Osteocyte (in vitro differentiated cells): Measurements from ENCODE around the gene TRPC3. TPM values are rescaled to one million over a fixed set of nuclear protein-coding genes. Genes with fewer than 3 reads are reported as not detected.

Source experiments
- DNase-seq: peaks from one replicate; pipeline ENCODE4 v3.0.0; 2021; ENCODE audit warnings: mixed read lengths; ENCODE audit not compliant: unreplicated experiment; ENCODE audit errors: extremely low spot score
- H3K27ac Mint-ChIP-seq: one replicate; pipeline ENCODE4 v1.8.0; 2021; ENCODE audit warnings: mild to moderate bottlenecking, mixed read lengths; ENCODE audit not compliant: unreplicated experiment
- H3K27me3 Mint-ChIP-seq: one replicate; pipeline ENCODE4 v1.8.0; 2021; ENCODE audit warnings: mixed read lengths; ENCODE audit not compliant: unreplicated experiment
- H3K36me3 Mint-ChIP-seq: one replicate; pipeline ENCODE4 v1.8.0; 2021; ENCODE audit warnings: mixed read lengths; ENCODE audit not compliant: unreplicated experiment
- H3K4me1 Mint-ChIP-seq: one replicate; pipeline ENCODE4 v1.8.0; 2021; ENCODE audit warnings: mixed read lengths; ENCODE audit not compliant: unreplicated experiment
- H3K4me3 Mint-ChIP-seq: one replicate; pipeline ENCODE4 v1.8.0; 2021; ENCODE audit warnings: mild to moderate bottlenecking, moderate library complexity, mixed read lengths; ENCODE audit not compliant: unreplicated experiment
- H3K9me3 Mint-ChIP-seq: one replicate; pipeline ENCODE4 v1.8.0; 2021; ENCODE audit warnings: mixed read lengths; ENCODE audit not compliant: unreplicated experiment
- total RNA-seq: library from RNA; stranded (reverse); gene quantifications from 2 replicates; pipeline ENCODE4 v1.2.1, GENCODE V29; 2021
- TF ChIP-seq, protein P1 (sequence below): fragments of 200-600 bp; sonication (generic); IDR thresholded peaks from 2 replicates; pipeline ENCODE4 v1.5.0; 2021; ENCODE audit warnings: antibody characterized with exemption, mild to moderate bottlenecking, moderate library complexity

Gene TRPC3
- total RNA-seq, 1 donor from 2014 or later = 0.67 TPM

DNA sequence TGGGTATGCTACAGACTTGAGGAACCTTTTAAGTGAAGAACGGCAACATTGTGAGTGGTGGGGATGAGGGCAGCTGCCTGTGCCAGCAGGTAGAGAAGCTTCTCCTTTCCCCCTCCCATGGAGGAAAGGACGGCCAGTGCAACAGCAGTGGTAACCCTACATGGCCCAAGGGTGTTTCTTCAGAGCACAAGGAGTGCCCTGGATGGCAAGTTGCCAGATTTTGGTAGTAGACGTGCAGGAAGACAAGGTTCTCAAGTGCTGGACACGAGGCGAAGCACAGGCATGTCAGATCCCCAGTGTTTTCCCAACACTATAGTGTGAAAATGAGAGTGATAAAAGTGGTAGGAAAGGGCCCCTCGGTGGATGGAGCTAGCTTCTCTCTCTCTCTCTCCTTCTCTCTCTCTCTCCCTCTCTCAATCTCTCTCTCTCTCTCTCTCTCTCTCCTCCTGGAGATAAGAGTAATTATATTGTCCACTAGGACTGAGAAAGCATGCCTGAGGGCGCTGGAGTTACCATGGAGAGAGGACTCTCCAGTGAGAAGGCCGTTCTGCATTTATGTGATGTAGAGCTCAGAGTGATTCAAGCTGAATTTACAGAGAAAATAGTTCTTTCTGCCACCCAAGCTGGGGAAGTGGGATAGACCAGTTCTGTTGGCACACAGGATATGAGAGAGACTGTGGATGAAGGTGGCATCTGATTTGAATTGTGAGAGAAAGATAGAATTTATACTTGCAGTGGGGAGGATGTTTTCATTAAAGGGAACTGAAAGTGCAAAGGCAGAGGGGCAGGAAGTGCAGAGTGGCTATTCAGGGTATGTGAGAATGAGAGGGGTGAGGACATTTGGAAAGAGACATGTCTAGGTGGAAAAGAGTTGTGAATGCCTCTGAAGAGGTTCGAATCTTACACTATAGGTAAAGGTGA lies 25.7 kb upstream of the TRPC3 start:
- Mint-ChIP-seq H3K9me3 (no peaks in the 10 kb centered on the region), H3K4me1 (peaks cover 4% of the 10 kb centered on the region), H3K27me3 (peaks cover 48% of the 10 kb centered on the region), H3K4me3 (no peak overlapping the region), H3K27ac (no peak overlapping the region), H3K36me3 (no peaks in the 10 kb centered on the region)
- TF ChIP-seq, protein P1, sequence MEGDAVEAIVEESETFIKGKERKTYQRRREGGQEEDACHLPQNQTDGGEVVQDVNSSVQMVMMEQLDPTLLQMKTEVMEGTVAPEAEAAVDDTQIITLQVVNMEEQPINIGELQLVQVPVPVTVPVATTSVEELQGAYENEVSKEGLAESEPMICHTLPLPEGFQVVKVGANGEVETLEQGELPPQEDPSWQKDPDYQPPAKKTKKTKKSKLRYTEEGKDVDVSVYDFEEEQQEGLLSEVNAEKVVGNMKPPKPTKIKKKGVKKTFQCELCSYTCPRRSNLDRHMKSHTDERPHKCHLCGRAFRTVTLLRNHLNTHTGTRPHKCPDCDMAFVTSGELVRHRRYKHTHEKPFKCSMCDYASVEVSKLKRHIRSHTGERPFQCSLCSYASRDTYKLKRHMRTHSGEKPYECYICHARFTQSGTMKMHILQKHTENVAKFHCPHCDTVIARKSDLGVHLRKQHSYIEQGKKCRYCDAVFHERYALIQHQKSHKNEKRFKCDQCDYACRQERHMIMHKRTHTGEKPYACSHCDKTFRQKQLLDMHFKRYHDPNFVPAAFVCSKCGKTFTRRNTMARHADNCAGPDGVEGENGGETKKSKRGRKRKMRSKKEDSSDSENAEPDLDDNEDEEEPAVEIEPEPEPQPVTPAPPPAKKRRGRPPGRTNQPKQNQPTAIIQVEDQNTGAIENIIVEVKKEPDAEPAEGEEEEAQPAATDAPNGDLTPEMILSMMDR = no peak
- DNase-seq = no peak

DNA sequence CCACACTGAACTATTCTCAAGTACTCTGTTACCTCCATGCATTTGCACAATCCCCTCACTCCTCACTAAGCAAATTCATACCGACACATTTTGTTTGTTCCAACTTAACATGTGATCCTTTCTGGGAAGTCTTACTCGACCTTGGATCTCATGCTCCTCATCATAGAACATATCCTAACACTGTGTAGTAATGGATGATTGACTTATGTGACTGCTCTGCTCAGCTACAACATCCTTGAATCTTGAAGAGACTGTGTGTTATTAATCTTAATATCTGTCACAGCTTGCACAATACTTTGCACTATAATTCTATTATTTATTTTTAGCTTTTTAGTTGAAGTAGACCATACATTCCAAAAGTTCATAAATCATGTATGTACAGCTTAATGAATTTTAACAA lies 23.9 kb upstream of the TRPC3 start:
- peaks cover 50% of the 10 kb centered on the region for H3K27me3 Mint-ChIP-seq
- H3K4me1 Mint-ChIP-seq = peaks cover 4% of the 10 kb centered on the region
- no peak overlapping the region for H3K27ac Mint-ChIP-seq
- H3K9me3 Mint-ChIP-seq = no peaks in the 10 kb centered on the region
- H3K4me3 Mint-ChIP-seq = no peak overlapping the region
- H3K36me3 Mint-ChIP-seq = no peaks in the 10 kb centered on the region
- TF ChIP-seq, protein P1 = no peak
- DNase-seq = no peak

DNA sequence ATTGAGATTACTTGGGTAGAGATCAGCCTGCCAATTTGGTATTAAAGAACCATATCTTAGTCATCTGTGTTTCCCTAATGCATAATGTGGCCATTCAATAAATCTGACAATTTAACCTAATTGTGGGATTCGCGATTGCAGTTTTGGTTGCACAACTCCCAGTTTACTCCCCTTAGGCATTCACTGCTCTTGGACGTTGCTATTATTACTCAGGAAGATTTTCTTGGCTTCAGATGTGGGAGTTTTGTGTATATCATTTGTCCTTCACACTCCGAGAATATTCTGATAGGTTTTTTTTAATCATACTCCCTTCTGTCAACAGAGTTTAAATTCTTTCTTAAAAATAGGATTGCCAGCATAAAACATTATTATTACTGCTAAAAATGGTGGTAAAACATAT lies 22.0 kb upstream of the TRPC3 start:
- Mint-ChIP-seq H3K36me3 (no peaks in the 10 kb centered on the region), H3K27me3 (peaks cover 44% of the 10 kb centered on the region), H3K9me3 (no peaks in the 10 kb centered on the region), H3K4me1 (peaks cover 4% of the 10 kb centered on the region), H3K27ac (no peak overlapping the region), H3K4me3 (no peak overlapping the region)
- TF ChIP-seq, protein P1 = no peak
- DNase-seq = no peak

DNA sequence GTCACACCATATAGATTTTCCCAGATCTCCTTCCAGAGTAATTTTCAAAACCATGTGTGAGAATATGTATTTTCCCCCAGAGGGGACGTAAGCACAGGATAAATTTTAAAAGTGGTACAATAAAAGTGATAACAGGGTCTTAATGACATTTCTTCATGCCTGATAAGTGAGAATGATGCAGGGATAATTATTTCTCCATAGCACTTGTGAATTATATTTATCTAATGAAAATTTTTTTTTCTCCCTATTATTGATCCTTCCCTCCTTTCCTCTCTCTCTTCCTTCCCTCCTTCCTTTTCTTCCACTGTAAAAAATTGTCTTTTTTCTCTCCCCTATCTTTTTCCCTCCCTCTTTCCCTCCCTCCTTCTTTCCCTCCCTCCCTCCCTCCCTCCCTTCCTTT lies 17.0 kb upstream of the TRPC3 start:
- Mint-ChIP-seq H3K4me1 (no peaks in the 10 kb centered on the region), H3K27me3 (peaks cover 48% of the 10 kb centered on the region), H3K9me3 (no peaks in the 10 kb centered on the region), H3K4me3 (no peak overlapping the region), H3K36me3 (no peaks in the 10 kb centered on the region), H3K27ac (no peak overlapping the region)
- no peak for DNase-seq
- TF ChIP-seq, protein P1 = no peak

DNA sequence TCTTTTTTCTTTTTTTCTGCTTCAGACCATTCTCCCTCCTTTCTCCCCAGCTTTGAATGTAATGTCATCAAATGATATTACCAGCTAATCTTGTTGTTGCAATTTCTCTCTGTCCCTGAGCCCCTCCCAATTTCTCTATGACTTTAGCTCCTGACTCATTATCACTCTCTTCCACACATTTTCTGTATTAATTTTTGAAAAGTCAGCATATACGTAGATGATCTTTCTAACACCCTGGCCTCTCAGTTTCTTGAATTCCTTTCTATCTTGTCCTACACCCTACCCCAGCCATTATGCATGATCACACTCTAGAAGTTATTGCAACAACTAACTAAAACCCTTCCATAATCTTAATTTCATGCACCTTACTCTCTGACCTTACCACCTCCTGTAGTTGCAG lies 13.1 kb upstream of the TRPC3 start:
- H3K36me3 Mint-ChIP-seq = no peaks in the 10 kb centered on the region
- H3K27me3 Mint-ChIP-seq = peaks cover 47% of the 10 kb centered on the region
- TF ChIP-seq, protein P1 = no peak
- no peak overlapping the region for H3K4me3 Mint-ChIP-seq
- no peaks in the 10 kb centered on the region for H3K4me1 Mint-ChIP-seq
- DNase-seq = no peak
- no peak overlapping the region for H3K27ac Mint-ChIP-seq
- no peaks in the 10 kb centered on the region for H3K9me3 Mint-ChIP-seq
